Smooth muscle cell (in vitro differentiated cells): ENCODE measurements around the gene EPYC. TPM values are rescaled to one million over a fixed set of nuclear protein-coding genes. Genes with fewer than 3 reads are reported as not detected.

Experiments used
- DNase-seq: peaks from one replicate; lab custom pipeline; 2025; ENCODE audit not compliant: unreplicated experiment; lab: John Stamatoyannopoulos, UW
- H2AFZ ChIP-seq: fragments of 200-600 bp; sonication (generic); 2 replicates; pipeline ENCODE4 v1.6.0; 2016; ENCODE audit warnings: antibody characterized with exemption, low read depth, mild to moderate bottlenecking
- H3F3A ChIP-seq: fragments of 200-600 bp; sonication (generic); 2 replicates; pipeline ENCODE4 v1.6.0; 2017; ENCODE audit warnings: antibody characterized with exemption, low read depth
- H3K27ac ChIP-seq: fragments of 200-600 bp; sonication (generic); 2 replicates; pipeline ENCODE4 v1.5.1; 2016; ENCODE audit warnings: low read depth, mild to moderate bottlenecking
- H3K27me3 ChIP-seq: fragments of 200-600 bp; sonication (generic); 2 replicates; pipeline ENCODE4 v1.6.1; 2016; ENCODE audit warnings: low read depth, mild to moderate bottlenecking
- H3K36me3 ChIP-seq: fragments of 200-600 bp; sonication (generic); 2 replicates; pipeline ENCODE4 v1.5.1; 2016; ENCODE audit warnings: low read depth
- H3K4me1 ChIP-seq: fragments of 200-600 bp; sonication (generic); 2 replicates; pipeline ENCODE4 v1.5.1; 2016; ENCODE audit warnings: low read depth
- H3K4me2 ChIP-seq: fragments of 200-600 bp; sonication (generic); 2 replicates; pipeline ENCODE4 v1.6.0; 2016; ENCODE audit warnings: mild to moderate bottlenecking
- H3K4me3 ChIP-seq: fragments of 200-600 bp; sonication (generic); 2 replicates; pipeline ENCODE4 v1.5.1; 2016; ENCODE audit warnings: mild to moderate bottlenecking
- H3K79me2 ChIP-seq: fragments of 200-600 bp; sonication (generic); 2 replicates; pipeline ENCODE4 v1.6.0; 2016; ENCODE audit warnings: low read depth, mild to moderate bottlenecking
- H3K9ac ChIP-seq: fragments of 200-600 bp; sonication (generic); 2 replicates; pipeline ENCODE4 v1.6.0; 2016; ENCODE audit warnings: low read depth
- H3K9me3 ChIP-seq: fragments of 200-600 bp; sonication (generic); replicated peaks from 2 replicates; pipeline ENCODE4 v1.5.1; 2016; ENCODE audit warnings: low read depth
- H4K20me1 ChIP-seq: fragments of 200-600 bp; sonication (generic); 2 replicates; pipeline ENCODE4 v1.6.0; 2016; ENCODE audit warnings: low read depth
- WGBS: methylation state at CpG from one replicate; pipeline ENCODE4 v1.1.7; 2016; ENCODE audit warnings: low lambda C conversion rate; 5-methylcytosine and 5-hydroxymethylcytosine counted together
- polyA plus RNA-seq: library from polyadenylated mRNA; unstranded; fragments of >200 nt; fragmentation: Nextera tagmentation; extraction: Ambion mirVana; gene quantifications from 2 replicates; pipeline ENCODE4 v1.2.1, GENCODE V29; 2016
- total RNA-seq: library from RNA; depleted of rRNA; stranded (reverse); fragments of >200 nt; gene quantifications from 2 replicates; pipeline ENCODE4 v1.2.3, GENCODE V29; 2014
- TF ChIP-seq, protein P1 (sequence below): fragments of 200-600 bp; sonication (generic); IDR thresholded peaks from 2 replicates; pipeline ENCODE4 v1.5.1; 2017; ENCODE audit warnings: borderline replicate concordance, mild to moderate bottlenecking, antibody characterized with exemption; ENCODE audit not compliant: insufficient read depth, poor library complexity, severe bottlenecking

The EPYC gene
- total and polyA plus RNA-seq, 2 experiments from 2014 or later: 0.13 to 1.1 TPM

DNA sequence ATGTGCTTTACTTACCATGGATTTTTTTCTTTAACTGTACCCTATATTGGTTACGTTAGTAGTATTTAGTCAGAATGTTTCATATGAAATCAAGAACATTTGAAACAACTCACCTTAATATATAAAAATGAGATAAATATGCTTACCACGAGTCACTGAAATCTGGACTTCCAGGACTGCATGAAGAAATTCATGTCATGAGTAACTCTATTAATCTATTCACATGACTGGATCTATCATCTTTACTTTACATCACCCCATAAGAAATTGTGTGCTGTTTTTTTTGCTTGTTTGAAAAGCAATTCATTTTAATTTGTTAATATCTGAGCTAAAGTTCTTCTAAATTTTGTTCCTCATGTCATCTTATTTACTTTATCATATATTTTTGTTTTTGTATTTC lies 5.2 kb downstream of the EPYC start:
- Histone ChIP-seq H4K20me1 (no peaks in the 10 kb centered on the region), H3K9me3 (no peaks in the 10 kb centered on the region), H3K27me3 (no peaks in the 10 kb centered on the region), H3F3A (no peaks in the 10 kb centered on the region), H3K9ac (peak overlapping the region; percentile 36), H3K4me1 (peaks cover 16% of the 10 kb centered on the region), H2AFZ (no peak overlapping the region), H3K4me2 (peak overlapping the region; percentile 75), H3K4me3 (no peak overlapping the region), H3K27ac (peak overlapping the region; percentile 74), H3K79me2 (no peaks in the 10 kb centered on the region), H3K36me3 (no peaks in the 10 kb centered on the region)
- WGBS: 94% methylated on average over 2 of the region's 2 CpGs
- DNase-seq: no peak
- TF ChIP-seq, protein P1, sequence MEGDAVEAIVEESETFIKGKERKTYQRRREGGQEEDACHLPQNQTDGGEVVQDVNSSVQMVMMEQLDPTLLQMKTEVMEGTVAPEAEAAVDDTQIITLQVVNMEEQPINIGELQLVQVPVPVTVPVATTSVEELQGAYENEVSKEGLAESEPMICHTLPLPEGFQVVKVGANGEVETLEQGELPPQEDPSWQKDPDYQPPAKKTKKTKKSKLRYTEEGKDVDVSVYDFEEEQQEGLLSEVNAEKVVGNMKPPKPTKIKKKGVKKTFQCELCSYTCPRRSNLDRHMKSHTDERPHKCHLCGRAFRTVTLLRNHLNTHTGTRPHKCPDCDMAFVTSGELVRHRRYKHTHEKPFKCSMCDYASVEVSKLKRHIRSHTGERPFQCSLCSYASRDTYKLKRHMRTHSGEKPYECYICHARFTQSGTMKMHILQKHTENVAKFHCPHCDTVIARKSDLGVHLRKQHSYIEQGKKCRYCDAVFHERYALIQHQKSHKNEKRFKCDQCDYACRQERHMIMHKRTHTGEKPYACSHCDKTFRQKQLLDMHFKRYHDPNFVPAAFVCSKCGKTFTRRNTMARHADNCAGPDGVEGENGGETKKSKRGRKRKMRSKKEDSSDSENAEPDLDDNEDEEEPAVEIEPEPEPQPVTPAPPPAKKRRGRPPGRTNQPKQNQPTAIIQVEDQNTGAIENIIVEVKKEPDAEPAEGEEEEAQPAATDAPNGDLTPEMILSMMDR: no peak

DNA sequence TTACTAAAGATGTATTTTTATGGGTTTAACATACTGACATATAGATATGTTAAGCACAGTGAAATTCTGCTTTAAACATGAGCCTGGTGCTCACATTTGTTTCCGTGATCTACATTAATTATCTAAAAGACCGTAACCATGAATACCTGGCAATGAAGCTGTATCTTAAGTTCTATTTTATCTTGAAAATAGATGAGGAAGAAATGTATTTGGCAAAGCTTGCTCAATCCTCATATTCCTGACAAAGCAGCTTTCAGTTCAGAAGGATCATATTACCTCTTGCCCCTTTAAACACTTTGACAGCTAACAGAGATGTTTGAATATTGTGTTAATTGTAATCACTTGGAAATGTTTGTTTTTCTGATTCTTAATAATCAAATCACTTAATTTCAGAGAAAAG lies 9.8 kb downstream of the EPYC start:
- peak overlapping the region; percentile 76 for H2AFZ ChIP-seq

DNA sequence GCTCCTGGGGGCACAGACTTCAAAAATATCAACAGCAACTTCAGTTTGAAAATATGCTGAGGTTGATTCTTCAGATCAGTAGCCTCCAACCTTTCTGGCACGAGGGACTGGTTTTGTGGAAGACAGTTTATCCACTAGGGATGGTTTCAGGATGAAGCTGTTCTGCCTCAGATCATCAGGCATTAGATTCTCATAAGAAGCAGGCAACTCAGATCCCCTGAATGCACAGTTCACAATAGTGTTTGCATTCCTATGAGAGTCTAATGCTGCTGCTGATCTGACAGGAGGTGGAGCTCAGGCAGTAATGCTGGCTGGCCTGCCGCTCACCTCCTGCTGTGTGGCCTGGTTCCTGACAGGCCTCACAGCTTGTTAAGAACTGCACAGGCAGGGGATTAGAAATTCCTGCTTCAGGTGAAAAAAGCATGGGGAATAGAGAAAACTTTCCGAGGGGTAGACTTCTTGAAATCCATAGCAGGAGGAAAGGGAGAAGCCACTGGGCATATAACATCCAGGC lies 12.8 kb downstream of the EPYC start:
- Histone ChIP-seq H3K4me2 (no peak overlapping the region), H3K79me2 (no peaks in the 10 kb centered on the region), H3K4me3 (no peak overlapping the region), H3F3A (no peaks in the 10 kb centered on the region), H3K36me3 (no peaks in the 10 kb centered on the region), H3K27ac (no peak overlapping the region), H3K9me3 (no peaks in the 10 kb centered on the region), H3K27me3 (no peaks in the 10 kb centered on the region), H2AFZ (no peak overlapping the region), H3K9ac (no peak overlapping the region), H3K4me1 (peaks cover 7% of the 10 kb centered on the region), H4K20me1 (no peaks in the 10 kb centered on the region)
- WGBS: 90% methylated on average over 3 of the region's 3 CpGs
- DNase-seq: no peak
- TF ChIP-seq, protein P1: no peak

More for the DNA sequence above, 9.8 kb downstream of the EPYC start:
- Histone ChIP-seq H3K4me3 (no peak overlapping the region), H3K36me3 (no peaks in the 10 kb centered on the region), H3F3A (no peaks in the 10 kb centered on the region), H3K4me2 (peak overlapping the region; percentile 60), H4K20me1 (no peaks in the 10 kb centered on the region), H3K79me2 (no peaks in the 10 kb centered on the region), H3K4me1 (peaks cover 8% of the 10 kb centered on the region), H3K9me3 (no peaks in the 10 kb centered on the region), H3K27ac (no peak overlapping the region), H3K27me3 (no peaks in the 10 kb centered on the region), H3K9ac (no peak overlapping the region)
- no peak for DNase-seq
- 77% methylated on average over 2 of the region's 2 CpGs for WGBS
- TF ChIP-seq, protein P1: no peak

DNA sequence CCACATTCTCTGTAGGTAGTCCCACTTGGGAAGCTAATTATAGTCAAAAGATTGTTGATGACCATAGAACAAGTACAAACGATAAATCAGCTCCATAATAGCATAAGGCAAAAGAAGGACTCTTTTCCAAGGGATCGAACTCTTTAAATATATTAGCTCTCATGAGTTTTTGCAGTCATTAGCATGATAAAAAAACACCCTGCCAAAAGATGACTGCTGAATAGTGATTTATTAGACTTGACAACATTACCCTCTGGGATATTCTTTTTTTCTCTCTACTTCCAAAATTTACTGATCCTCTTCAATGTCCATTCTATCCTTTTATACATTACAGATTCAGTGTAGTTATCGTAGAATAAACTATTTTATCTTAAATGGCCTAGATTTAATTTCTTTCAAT lies 14.2 kb downstream of the EPYC start:
- Histone ChIP-seq H3K4me1 (peaks cover 7% of the 10 kb centered on the region), H3K79me2 (no peaks in the 10 kb centered on the region), H3K9me3 (no peaks in the 10 kb centered on the region), H4K20me1 (no peaks in the 10 kb centered on the region), H3K9ac (no peak overlapping the region), H2AFZ (no peak overlapping the region), H3K4me2 (no peak overlapping the region), H3F3A (no peaks in the 10 kb centered on the region), H3K36me3 (no peaks in the 10 kb centered on the region), H3K4me3 (no peak overlapping the region), H3K27ac (no peak overlapping the region), H3K27me3 (no peaks in the 10 kb centered on the region)
- 63% methylated on average over 3 of the region's 3 CpGs for WGBS
- DNase-seq: no peak
- TF ChIP-seq, protein P1: no peak
